ENCODE results near the gene TMEM163. TPM values are rescaled to one million over a fixed set of nuclear protein-coding genes. Genes with fewer than 3 reads are reported as not detected.

The TMEM163 gene
- total and polyA plus RNA-seq, 8 donors: 0.58 to 16.7 (median 3.2) TPM; not detected in 1

- Histone ChIP-seq H3K9me3 (no peaks in the 10 kb centered on the region), H3K36me3 (peaks cover 0 to 28% (median 22%) of the 10 kb centered on the region in 4 donors), H3K27ac (no peak overlapping the region), H3K4me1 (peaks cover 10 to 22% (median 13%) of the 10 kb centered on the region in 4 donors), H3K4me3 (no peak overlapping the region), H3K27me3 (no peaks in the 10 kb centered on the region)
- 86 to 91% (median 88%) methylated on average over 2 of the region's 2 CpGs for WGBS, 5 donors
- intact Hi-C loops (cut with DNase I; ENCODE audit: low total_unique reads): no loop called here
- no peak for DNase-seq
- no peak for TF ChIP-seq CTCF (IDR thresholded peaks at IDR 0.05)
- TF ChIP-seq POLR2A (IDR thresholded peaks at IDR 0.05): no peak
- TF ChIP-seq POLR2AphosphoS5 (IDR thresholded peaks at IDR 0.05): no peak
- TF ChIP-seq EP300 (IDR thresholded peaks at IDR 0.05): no peak
Measured at GRCh38 chr2:134416018-134416417, 302.8 kb downstream of the TMEM163 start.

- no peak for DNase-seq
- WGBS, 5 donors: 25 to 52% (median 49%) methylated on average over 2 of the region's 2 CpGs
- Histone ChIP-seq H3K27me3 (no peaks in the 10 kb centered on the region), H3K9me3 (no peaks in the 10 kb centered on the region), H3K27ac (no peak overlapping the region), H3K4me3 (no peak overlapping the region), H3K36me3 (peaks cover 0 to 25% (median 19%) of the 10 kb centered on the region in 4 donors), H3K4me1 (peaks cover 11 to 43% (median 21%) of the 10 kb centered on the region in 4 donors)
- intact Hi-C loops (cut with DNase I; ENCODE audit: low total_unique reads): loop anchor here (5.0 kb wide), 1 partner anchor 297 kb away; no protein-coding TSS in a partner anchor
- TF ChIP-seq POLR2A (IDR thresholded peaks at IDR 0.05): no peak
- no peak for TF ChIP-seq POLR2AphosphoS5 (IDR thresholded peaks at IDR 0.05)
- TF ChIP-seq EP300 (IDR thresholded peaks at IDR 0.05): no peak
- no peak for TF ChIP-seq CTCF (IDR thresholded peaks at IDR 0.05)
Measured at GRCh38 chr2:134413912-134414311, 304.9 kb downstream of the TMEM163 start.

- peaks cover 0 to 20% (median 15%) of the 10 kb centered on the region in 4 donors for H3K36me3 ChIP-seq
- intact Hi-C loops (cut with DNase I; ENCODE audit: low total_unique reads): loop anchor here (5.0 kb wide), 1 partner anchor 296 kb away; no protein-coding TSS in a partner anchor
- H3K27ac ChIP-seq: peak overlapping the region in 1 of 5 donors; percentile 59
- no peaks in the 10 kb centered on the region for H3K27me3 ChIP-seq
- no peak for DNase-seq
- H3K9me3 ChIP-seq: no peaks in the 10 kb centered on the region
- WGBS, 5 donors: 25 to 53% (median 42%) methylated on average over 1 of the region's 1 CpG
- H3K4me1 ChIP-seq: peaks cover 11 to 48% (median 25%) of the 10 kb centered on the region in 4 donors
- H3K4me3 ChIP-seq: no peak overlapping the region
- no peak for TF ChIP-seq POLR2A (IDR thresholded peaks at IDR 0.05)
- no peak for TF ChIP-seq POLR2AphosphoS5 (IDR thresholded peaks at IDR 0.05)
- TF ChIP-seq EP300 (IDR thresholded peaks at IDR 0.05): no peak
- no peak for TF ChIP-seq CTCF (IDR thresholded peaks at IDR 0.05)
Measured at GRCh38 chr2:134413430-134413829, 305.4 kb downstream of the TMEM163 start.

GRCh38 chr2:134412639-134412999 lies 306.2 kb downstream of the TMEM163 start:
- intact Hi-C loops (cut with DNase I; ENCODE audit: low total_unique reads): loop anchor here (5.0 kb wide), 1 partner anchor 295 kb away; no protein-coding TSS in a partner anchor
- Histone ChIP-seq H3K9me3 (no peaks in the 10 kb centered on the region), H3K4me1 (peaks cover 11 to 56% (median 29%) of the 10 kb centered on the region in 4 donors), H3K27me3 (no peaks in the 10 kb centered on the region), H3K27ac (peak overlapping the region in 1 of 5 donors; percentile 59), H3K36me3 (peaks cover 0 to 17% (median 12%) of the 10 kb centered on the region in 4 donors), H3K4me3 (no peak overlapping the region)
- peak in 1 of 2 donors; percentile 29 for DNase-seq
- 51 to 78% (median 67%) methylated on average over 8 of the region's 8 CpGs for WGBS, 5 donors
- TF ChIP-seq POLR2AphosphoS5 (IDR thresholded peaks at IDR 0.05) (no peak), POLR2A (IDR thresholded peaks at IDR 0.05) (no peak), CTCF (IDR thresholded peaks at IDR 0.05) (no peak), EP300 (IDR thresholded peaks at IDR 0.05) (no peak)

Data from stomach (tissue), 9 donors.